CD4-positive, alpha-beta T cell treated with Interleukin-4 for 4 hours (primary cell): ENCODE results near the gene PLXNB1.
"Not testable (repeated sequence)": the region's sequence is repeated elsewhere in the genome, so short reads cannot be mapped to it uniquely, and the experiment has no call there.

Experiments used
- DNase-seq: peaks from one replicate; pipeline ENCODE4 v3.0.0-alpha.2; 2020

The PLXNB1 gene

DNA sequence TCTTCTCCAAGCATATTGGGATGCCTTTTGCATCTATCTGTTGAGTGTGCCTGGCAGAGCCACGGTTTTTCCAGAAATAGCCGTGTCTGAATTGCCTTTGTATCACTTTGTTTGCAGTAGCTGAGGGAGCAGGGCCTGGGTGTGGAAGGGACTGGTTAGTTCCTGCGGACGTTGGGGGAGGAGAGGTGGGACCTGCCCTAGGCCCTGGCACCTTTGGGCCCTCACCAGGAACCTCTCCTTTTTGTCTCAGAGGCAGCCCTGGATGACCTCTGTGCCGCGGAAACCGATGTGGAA is 35.3 kb upstream of the PLXNB1 start:
- no peak for DNase-seq

DNA sequence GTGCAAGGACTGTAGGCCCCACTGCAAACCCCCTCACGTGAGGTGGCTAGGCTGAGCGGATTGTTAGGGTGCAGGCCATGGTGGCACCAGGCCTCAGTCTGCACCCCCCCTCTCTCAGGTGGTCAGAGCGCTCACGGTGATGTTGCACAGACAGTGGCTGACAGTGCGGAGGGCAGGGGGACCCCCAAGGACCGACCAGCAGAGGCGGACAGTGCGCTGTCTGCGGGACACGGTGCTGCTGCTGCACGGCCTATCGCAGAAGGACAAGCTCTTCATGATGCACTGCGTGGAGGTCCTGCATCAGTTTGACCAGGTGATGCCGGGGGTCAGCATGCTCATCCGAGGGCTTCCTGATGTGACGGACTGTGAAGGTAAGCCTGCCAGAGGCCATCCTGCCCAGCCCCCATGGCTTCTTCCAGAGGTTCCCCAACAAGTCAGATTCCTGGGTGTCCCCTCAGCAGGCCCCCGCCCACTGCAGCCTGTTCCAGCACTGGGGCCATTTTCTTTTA is 34.9 kb upstream of the PLXNB1 start:
- no peak for DNase-seq

DNA sequence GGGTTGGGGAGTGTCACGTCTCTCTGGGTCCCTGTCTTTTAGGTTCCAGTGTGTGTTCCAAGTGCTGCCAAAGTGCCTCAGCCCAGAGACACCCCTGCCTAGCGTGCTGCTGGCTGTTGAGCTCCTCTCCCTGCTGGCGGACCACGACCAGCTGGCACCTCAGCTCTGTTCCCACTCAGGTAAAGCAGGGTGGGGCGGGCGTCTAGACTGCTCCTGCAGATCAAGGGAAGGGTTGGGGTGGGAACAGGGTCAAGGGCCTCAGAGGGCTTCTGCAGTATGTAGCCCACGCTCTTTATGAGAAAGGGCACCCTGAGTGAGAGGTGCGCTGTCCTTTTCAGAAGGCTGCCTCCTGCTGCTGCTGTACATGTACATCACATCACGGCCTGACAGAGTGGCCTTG is 33.8 kb upstream of the PLXNB1 start:
- DNase-seq: no peak

DNA sequence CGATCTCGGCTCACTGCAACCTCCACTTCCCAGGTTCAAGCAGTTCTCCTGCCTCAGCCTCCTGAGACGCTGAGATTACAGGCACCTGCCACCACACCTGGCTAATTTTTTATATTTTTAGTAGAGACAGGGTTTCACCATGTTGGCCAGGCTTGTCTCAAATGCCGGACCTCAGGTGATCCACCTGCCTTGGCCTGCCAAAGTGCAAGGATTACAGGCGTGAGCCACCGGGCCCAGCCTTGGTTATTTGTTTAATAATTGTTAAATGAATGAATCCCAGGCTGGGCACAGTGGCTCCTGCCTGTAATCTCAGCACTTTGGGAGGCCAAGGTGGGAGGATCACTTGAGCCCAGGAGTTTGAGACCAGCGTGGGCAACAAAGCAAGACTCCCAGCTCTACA is 31.9 kb upstream of the PLXNB1 start:
- DNase-seq: not testable (repeated sequence)

DNA sequence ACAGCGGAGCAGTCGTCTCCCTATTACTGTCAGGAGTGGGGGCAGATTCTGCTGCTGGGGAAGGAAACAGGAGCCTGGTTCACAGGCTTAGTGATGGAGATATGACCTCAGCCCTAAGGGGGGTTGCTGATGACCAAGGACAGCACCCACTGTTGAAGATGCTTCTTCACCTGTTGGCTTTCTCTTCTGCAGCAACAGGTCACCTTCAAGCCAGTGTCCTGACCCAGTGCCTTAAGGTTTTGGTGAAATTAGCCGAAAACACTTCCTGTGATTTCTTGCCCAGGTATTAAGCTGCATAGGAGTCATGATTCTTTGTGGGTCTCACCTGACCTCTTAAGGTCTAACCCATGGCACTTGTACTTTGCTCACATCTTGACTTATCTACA is 30.6 kb upstream of the PLXNB1 start:
- DNase-seq: no peak

DNA sequence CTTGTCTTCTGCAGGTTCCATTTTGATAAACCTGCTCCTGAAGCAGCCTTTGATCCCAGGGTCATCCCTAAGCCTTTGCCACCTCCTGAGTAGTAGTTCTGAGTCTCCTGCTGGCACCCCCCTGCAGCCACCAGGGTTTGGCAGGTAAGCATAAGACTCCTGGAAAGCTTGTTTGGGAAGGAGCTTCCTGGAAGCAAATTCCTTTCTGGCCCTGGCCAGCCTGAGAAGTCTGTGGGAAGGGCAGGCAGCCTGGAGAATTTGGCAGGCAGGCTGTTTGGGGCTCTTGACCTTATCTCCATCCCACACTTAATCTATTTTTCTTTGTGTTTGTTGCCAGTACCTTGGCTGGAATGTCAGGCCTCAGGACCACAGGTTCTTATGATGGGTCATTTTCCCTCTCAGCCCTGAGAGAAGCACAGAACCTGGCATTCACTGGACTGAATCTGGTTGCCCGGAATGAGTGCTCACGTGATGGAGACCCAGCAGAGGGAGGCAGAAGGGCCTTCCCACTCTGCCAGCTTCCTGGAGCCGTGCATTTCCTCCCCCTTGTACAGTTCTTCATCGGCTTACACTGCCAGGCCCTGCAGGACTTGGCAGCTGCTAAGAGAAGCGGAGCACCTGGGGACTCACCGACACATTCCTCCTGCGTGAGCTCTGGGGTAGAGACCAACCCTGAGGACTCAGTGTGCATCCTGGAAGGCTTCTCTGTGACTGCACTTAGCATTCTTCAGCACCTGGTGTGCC is 30.1 kb upstream of the PLXNB1 start:
- no peak for DNase-seq

DNA sequence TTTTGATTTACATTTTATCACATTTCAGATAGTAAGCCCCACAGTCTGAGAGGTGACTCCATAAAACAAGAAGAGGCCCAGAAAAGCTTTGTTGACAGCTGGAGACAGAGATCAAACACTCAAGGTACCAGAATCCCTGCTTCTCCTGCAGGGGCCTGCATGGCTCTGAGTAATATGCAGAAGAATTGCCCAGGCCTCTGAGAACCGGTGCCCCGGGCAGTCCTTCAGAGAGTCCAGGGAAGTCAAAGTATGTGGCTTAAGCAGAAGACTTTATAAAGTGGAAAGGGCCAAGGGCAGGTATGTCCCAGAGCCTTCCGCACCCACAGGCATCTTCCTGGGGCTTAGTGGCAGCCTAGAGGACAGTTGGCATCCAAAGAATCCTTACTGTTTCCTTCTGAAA is 29.4 kb upstream of the PLXNB1 start:
- no peak for DNase-seq

DNA sequence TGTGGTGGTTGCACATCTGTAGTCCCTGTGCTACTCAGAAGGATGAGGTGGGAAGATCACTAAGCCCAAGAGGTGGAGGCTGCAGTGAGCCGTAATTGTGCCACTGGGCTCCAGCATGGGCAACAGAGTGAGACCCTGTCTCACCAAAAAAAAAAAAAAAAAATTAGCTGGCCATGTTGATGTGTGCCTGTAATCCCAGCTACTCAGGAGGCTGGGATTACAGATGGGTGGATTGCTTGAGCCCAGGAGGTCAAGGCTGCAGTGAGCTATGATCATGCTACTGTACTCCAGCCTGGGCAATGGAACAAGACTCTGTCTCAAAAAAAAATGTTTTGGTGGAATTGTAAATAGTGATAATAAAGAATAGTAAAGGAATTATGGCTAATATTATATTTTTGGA is 26.6 kb upstream of the PLXNB1 start:
- no peak for DNase-seq

DNA sequence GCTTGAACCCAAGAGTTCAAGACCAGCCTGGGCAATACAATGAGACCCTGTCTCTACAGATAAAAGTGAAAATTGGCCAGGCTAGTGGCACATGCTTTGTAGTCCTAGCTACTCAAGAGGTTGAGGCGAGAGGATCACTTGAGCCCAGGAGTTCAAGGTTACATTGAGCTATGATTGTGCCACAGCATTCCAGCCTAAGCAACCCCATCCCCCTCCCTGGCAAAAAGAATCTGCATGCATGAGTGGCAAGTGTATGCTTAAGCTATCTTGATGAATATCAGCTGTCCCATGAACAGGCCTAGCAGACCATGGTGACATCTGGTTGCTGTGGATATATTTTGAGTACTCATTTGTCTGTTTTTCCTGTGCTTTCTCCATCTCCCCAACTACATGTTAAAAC is 21.4 kb upstream of the PLXNB1 start:
- no peak for DNase-seq

DNA sequence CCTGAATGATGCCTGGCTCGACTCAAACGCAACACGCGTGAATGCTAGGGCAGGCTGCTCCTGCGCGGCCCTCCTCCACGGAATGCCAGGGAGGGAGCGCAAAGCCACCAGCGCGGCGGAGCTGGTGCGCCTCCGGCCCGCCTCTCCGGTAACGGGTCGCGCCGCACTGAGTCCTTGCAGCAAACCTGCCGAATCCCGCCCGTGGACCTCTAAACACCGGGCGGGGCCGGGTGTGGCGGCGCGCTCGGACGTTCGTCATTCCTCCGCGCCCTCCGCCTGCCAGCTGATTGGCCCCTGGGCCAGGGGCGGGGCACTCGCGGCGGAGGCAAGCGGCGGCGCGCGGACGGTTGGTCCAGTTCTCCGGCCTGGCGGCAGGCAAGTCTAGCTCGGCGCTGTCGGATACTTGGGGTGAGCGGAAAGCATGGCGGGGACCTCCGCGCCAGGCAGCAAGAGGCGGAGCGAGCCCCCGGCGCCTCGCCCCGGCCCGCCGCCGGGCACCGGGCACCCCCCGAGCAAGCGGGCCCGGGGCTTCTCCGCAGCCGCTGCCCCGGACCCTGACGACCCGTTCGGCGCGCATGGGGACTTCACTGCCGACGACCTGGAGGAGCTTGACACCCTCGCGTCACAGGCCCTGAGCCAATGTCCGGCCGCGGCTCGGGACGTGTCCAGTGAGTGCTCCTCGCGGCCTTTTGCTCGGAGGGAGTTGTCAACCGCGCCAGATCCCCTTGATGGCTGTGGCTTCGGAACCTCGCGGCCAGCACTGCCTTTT is 16.7 kb upstream of the PLXNB1 start, which contains the start of gene ATRIP:
Gene ATRIP, plus strand, starts transcription at position 313 of the 769 bp plus-strand sequence. Its CDS starts 109 bp downstream, at position 422.
- DNase-seq: peak; percentile 82

DNA sequence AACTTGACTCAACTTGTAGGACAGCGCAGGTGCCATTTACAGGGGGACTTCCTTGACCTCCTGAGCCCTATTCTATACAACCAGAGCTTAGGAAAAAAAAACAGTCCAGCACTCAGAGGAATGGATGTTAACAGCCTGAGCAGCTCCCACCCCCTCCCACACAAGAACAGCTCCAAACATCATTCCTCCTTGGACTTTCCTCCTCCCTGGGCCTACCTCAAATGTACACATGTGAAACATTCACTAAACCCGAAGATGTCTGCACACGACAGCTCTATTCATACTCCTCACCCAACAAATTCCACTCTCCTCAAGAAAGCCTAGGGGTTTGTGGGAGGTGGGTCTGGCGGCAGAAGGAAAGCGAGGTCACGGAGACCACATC is 16.1 kb upstream of the PLXNB1 start:
- no peak for DNase-seq

DNA sequence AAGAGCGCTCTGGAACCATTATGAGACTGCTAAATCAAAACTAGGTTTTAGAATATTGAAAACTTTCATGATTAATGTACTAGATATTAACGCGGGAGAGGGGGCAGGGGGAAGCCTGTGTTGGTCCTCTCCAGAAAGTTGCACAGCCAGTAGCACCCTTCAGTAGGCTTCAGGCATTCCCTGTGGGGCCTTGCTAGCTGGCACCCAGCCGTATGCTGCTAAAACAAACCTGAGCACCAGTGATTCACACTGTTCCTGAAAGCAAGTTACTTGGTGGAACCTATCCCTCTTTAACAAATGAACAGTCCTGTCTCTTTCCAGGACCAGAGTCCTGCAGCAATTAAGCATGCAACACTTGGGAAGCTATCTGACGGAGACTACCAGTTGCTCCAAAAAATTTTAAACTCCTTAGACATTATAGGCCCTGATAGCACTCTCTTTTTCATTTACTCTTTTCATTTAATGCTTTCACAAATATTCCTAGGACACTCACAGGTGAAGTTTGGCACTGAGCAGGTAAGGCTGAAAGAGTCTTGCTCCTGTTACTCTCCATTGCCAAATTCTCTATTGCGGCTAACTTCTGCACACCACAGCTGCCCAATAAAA is 15.5 kb upstream of the PLXNB1 start:
- DNase-seq: no peak

DNA sequence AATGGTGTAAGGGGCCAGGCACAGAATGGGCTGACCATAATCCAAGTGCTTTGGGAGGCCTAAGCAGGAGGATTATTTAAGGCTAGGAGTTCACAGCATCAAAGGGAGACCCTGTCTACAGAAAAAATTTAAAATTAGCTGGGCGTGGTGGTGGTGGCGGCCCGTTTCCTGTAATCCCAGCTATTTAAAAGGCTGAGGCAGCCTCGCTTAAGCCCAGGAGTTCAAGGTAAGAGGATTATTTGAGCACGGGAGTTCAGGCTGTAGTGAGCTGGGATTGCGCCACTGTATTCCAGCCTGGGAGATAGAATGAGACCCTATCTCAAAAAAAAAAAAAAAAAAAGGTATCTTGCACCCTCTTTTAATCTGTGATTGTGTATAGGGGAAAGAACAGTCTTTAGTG is 12.1 kb upstream of the PLXNB1 start:
- DNase-seq: no peak

DNA sequence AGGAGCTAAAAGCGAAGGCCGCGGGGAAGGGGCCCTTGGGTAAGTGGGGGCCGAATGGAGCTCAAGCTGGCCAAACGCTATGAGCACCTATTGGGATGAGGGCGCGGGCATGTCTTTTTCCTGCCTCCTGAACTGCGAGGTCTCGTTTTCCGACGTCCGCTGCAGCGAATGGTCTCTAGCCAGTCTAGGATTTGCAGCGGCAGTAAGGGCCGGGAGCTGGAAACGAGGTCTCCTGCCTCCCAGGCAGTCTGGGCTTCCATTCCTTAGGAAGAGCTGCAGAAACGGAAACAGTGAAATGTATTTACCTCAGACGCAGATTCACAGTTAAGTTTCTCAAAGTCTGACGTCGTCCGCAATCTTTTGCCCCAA is 10.7 kb upstream of the PLXNB1 start:
- no peak for DNase-seq

DNA sequence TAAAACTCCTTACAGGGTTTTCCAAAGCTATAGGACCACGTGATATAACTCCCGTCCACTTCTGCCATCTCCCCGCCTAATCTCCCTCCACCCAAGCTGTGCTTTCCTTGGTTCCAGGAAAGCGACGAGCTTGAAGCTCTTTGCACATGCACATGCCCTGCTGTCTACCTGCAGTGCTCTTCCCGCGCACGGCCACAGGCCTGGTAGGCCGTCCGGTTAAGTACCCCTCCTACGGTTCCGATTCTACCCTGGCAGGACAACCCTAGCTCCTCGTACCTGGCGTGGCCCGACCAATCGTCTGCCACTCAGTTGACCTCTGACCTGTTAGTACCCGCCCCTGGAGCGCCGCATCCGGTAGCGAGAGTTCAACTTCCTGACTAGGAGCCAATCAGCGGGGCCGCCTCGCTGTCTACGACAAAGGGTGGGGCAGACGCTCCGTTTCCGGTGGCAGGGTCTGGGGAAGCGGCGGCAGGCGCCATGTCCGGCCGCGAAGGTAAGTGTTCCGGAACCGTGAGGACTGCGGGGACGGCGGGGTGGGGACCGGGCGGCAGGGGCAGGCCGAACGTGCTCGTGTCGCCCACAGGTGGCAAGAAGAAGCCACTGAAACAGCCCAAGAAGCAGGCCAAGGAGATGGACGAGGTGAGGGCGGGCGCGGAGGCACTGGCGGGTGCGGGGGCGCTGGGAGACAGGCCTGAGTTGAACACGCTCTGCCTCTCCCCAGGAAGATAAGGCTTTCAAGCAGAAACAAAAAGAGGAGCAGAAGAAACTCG is 10.1 kb upstream of the PLXNB1 start, which contains the start of the genes CCDC51 and TMA7:
Gene CCDC51, minus strand, starts transcription at position 300 of the 770 bp plus-strand sequence. CDS start 4,991 bp downstream, outside the sequence.
Gene TMA7, plus strand, starts transcription at position 438 of the 770 bp plus-strand sequence. Its CDS starts 40 bp downstream, at position 478.
- DNase-seq: peak; percentile 97

DNA sequence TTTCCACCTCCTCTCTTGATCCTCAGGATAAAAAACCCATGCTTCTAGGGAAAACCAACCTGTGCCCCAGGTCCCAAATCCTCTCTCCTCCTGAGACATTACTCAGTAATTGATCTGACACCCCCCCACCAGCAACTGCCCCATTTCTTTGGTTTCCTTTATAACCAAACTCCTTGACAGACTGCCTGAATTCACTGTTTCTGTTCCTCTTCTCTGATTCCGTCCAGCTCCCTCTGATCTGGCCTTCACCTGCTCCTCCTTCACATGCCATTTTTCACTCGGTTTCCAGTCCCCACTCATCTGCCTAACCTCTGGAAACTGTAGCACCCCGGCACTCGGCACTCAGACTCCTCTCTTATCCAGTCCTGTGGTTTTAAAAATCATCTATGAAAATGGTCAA is 7.9 kb upstream of the PLXNB1 start:
- DNase-seq: no peak

DNA sequence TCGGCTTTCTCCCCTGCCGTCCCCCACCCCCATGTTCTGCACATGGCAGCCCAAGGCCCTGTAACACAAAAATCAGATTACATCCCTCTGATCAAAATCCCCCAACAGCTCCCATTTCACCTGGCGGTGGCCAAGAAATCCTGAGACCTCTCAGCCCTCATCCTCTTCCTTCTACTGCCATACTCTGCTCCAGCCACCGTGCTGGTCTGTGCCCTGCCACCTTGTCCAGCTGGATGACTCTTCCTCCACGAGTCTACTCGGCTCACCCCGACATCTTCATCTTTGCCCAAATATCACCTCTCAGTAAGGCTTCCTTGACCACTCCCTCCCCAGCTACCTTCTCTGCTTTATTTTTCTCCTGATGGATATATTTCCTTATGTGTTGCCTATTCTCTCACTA is 7.0 kb upstream of the PLXNB1 start:
- DNase-seq: no peak

DNA sequence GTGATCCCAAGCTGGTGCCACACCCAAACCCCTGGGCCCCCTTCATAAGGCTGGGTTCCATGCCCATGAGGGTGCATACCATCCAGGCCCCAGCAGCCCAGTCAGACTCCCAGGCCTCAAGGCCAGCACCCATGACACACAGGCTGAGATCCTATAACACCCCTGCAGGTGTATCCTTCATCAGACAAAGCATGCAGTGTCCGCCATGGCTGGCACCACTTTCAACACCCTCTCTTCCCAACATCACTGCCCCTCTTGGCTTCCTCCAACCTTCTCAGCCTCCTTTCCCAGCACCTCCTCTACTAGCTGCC is 6.5 kb upstream of the PLXNB1 start:
- no peak for DNase-seq

DNA sequence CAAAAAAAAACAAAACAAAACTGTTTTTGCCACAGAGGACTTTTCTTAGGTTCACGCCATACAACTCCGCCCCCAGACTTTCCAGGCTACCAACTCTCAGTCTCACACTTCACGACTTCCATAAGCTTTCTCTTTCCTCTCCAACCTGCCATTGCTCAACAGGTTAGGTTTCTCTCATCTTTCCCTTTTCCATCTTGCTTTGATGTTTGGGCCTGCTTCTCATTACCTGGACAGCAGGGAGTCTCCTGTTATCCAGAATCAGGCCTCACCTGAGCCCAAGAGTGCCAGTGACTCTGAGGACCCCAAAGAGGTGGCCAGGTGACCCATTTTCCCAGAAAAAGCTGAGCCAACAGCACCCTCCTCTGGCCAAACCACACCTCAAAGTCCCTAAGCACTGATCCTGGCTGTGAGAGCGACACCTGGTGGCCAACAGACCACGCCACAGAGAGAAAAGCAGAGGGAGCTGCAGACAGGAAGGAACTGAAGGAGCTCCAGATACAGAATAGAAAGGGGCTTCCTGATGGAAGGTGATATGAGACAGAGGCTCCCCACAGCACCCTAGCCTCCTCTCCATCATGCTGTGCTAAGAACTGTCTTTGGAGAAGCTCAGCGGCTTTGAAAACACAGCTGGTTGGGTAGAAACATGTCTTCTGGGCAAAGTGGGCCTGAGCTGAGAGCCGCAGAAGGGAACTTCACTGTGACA is 6.0 kb upstream of the PLXNB1 start:
- peak; percentile 88 for DNase-seq

DNA sequence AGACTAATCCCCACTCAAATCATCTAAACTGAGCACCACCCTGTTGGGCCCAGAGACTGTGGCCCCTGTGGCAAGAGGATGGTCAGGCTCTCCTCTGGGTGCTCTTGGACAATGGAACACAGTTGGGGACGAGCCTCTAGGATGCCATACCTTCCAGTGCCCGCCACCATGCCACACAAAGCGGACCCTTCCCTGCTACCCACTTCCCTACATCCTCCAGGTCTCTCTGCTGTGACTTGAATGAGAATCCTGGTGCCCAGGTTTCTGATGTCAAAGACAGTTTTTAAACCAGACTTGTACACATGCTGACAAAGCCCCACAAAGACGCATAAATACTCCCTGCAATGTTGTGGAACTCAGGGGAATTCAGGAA is 5.3 kb upstream of the PLXNB1 start:
- DNase-seq: no peak

DNA sequence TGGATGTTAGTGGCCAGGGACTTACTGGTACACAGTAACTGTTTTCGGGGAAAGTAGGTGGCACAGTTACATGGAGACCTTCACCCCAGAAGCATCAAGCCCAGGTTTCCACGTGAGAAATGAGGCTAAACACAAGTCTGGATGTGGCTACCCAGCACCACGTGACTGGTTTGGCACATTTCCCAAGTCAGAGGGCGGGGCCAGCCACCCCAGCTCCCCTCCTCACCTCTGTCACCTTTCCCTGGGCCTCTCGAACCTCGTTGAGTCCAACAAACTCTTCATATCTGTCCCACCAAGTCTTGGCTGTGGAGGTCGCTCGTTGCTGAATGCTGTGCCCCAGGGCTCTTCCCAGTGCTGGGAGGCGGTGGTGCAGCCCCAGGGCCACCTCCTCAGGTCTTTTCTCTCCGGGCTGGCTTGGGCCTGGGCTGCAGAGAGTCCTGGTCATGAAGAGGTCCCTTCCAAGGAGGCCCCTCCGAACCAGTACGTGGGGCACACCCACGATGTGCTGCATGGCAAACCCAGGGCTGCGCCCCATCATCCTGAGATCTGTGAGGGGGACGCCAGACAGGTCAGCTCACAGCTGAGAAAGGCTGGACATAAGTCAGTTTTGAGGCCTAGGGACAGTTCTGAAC is 4.8 kb upstream of the PLXNB1 start:
- DNase-seq: no peak

DNA sequence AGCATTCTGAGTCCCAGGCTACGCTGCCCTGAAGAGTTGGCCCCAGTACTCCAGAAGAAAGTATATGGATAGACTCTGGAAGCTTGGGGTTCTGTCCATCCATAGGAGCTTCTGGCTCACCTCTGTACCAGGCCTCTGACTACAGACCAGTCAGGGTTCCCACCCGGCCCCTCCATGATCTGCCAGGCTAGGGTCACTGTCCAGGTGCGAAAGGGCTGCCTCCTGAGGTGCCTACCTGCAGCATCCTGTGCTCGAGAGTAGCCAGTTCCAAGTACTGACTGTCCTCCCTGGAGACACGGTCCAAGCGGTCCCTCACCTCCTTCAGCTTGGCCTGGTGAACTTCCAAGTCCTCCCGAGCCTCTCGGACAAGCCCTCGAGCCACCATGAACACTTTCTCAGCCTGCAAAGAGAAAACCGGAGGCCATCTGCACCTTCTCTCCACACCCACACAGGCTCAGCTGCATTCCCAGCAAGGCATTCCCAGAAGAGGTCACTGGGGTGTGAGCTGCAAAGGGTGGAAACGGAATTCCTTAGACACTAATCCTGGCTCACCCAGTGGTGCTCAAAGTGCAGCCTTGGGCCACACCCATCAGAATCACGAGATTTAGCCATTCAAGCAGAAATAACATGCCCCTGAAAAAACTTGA is 3.7 kb upstream of the PLXNB1 start:
- DNase-seq: no peak
